ENCODE measurements around the gene TBXT.

The TBXT gene

GRCh38 chr6:166121726-166122125 is 45.9 kb downstream of the TBXT start:
- Histone ChIP-seq H3K9me3 (ENCODE audit: control insufficient read depth, insufficient read depth, low read depth, low read length) (no peaks in the 10 kb centered on the region), H3K27ac (ENCODE audit: extremely low read depth, low read depth, low read length) (no peak overlapping the region), H3K4me1 (ENCODE audit: control insufficient read depth, insufficient read depth, low read length) (no peaks in the 10 kb centered on the region), H3K4me3 (ENCODE audit: low read depth, low read length) (no peak overlapping the region), H3K36me3 (ENCODE audit: control insufficient read depth in 2 of 2, insufficient read depth in 1 of 2, low read length in 2 of 2) (no peaks in the 10 kb centered on the region)
- ChIA-PET CTCF (no interaction called here), POLR2A (no interaction called here)
- no peak for TF ChIP-seq ZNF747 (tag by site-specific recombination; IDR thresholded peaks at IDR 0.05)
- TF ChIP-seq ZNF394 (tag by site-specific recombination; IDR thresholded peaks at IDR 0.05; ENCODE audit: borderline replicate concordance) = no peak
- TF ChIP-seq ZNF791 (tag by site-specific recombination; IDR thresholded peaks at IDR 0.05) = no peak
- TF ChIP-seq ZNF513 (tag by site-specific recombination; IDR thresholded peaks at IDR 0.05) = no peak
- TF ChIP-seq, protein P1, sequence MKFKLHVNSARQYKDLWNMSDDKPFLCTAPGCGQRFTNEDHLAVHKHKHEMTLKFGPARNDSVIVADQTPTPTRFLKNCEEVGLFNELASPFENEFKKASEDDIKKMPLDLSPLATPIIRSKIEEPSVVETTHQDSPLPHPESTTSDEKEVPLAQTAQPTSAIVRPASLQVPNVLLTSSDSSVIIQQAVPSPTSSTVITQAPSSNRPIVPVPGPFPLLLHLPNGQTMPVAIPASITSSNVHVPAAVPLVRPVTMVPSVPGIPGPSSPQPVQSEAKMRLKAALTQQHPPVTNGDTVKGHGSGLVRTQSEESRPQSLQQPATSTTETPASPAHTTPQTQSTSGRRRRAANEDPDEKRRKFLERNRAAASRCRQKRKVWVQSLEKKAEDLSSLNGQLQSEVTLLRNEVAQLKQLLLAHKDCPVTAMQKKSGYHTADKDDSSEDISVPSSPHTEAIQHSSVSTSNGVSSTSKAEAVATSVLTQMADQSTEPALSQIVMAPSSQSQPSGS (tag by site-specific recombination; IDR thresholded peaks at IDR 0.05; ENCODE audit: low read depth) = no peak
- TF ChIP-seq, protein P2, sequence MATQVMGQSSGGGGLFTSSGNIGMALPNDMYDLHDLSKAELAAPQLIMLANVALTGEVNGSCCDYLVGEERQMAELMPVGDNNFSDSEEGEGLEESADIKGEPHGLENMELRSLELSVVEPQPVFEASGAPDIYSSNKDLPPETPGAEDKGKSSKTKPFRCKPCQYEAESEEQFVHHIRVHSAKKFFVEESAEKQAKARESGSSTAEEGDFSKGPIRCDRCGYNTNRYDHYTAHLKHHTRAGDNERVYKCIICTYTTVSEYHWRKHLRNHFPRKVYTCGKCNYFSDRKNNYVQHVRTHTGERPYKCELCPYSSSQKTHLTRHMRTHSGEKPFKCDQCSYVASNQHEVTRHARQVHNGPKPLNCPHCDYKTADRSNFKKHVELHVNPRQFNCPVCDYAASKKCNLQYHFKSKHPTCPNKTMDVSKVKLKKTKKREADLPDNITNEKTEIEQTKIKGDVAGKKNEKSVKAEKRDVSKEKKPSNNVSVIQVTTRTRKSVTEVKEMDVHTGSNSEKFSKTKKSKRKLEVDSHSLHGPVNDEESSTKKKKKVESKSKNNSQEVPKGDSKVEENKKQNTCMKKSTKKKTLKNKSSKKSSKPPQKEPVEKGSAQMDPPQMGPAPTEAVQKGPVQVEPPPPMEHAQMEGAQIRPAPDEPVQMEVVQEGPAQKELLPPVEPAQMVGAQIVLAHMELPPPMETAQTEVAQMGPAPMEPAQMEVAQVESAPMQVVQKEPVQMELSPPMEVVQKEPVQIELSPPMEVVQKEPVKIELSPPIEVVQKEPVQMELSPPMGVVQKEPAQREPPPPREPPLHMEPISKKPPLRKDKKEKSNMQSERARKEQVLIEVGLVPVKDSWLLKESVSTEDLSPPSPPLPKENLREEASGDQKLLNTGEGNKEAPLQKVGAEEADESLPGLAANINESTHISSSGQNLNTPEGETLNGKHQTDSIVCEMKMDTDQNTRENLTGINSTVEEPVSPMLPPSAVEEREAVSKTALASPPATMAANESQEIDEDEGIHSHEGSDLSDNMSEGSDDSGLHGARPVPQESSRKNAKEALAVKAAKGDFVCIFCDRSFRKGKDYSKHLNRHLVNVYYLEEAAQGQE (tag by site-specific recombination; IDR thresholded peaks at IDR 0.05) = no peak
- TF ChIP-seq ZNF580 (tag by site-specific recombination; IDR thresholded peaks at IDR 0.05) = no peak
- TF ChIP-seq, protein P3, sequence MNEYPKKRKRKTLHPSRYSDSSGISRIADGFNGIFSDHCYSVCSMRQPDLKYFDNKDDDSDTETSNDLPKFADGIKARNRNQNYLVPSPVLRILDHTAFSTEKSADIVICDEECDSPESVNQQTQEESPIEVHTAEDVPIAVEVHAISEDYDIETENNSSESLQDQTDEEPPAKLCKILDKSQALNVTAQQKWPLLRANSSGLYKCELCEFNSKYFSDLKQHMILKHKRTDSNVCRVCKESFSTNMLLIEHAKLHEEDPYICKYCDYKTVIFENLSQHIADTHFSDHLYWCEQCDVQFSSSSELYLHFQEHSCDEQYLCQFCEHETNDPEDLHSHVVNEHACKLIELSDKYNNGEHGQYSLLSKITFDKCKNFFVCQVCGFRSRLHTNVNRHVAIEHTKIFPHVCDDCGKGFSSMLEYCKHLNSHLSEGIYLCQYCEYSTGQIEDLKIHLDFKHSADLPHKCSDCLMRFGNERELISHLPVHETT (tag by site-specific recombination; IDR thresholded peaks at IDR 0.05) = no peak
- TF ChIP-seq ZFP3 (tag by site-specific recombination; IDR thresholded peaks at IDR 0.05; ENCODE audit: low read depth) = no peak
- TF ChIP-seq, protein P4, sequence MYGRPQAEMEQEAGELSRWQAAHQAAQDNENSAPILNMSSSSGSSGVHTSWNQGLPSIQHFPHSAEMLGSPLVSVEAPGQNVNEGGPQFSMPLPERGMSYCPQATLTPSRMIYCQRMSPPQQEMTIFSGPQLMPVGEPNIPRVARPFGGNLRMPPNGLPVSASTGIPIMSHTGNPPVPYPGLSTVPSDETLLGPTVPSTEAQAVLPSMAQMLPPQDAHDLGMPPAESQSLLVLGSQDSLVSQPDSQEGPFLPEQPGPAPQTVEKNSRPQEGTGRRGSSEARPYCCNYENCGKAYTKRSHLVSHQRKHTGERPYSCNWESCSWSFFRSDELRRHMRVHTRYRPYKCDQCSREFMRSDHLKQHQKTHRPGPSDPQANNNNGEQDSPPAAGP (tag by site-specific recombination; IDR thresholded peaks at IDR 0.05) = no peak
- TF ChIP-seq ZNF398 (tag by site-specific recombination; IDR thresholded peaks at IDR 0.05) = no peak
- TF ChIP-seq GFI1B (tag by site-specific recombination; IDR thresholded peaks at IDR 0.05) = no peak
- no peak for TF ChIP-seq ZNF350 (tag by site-specific recombination; IDR thresholded peaks at IDR 0.05)
